Right ventricle myocardium superior (tissue), 1 donor: Measurements from ENCODE around the gene PDE6H. TPM values are rescaled to one million over a fixed set of nuclear protein-coding genes. Genes with fewer than 3 reads are reported as not detected.

Source experiments
- ATAC-seq: fragments of 200-7000 bp; cut with Tn5 transposase; one replicate; pipeline ENCODE4 v1.9.1; 2020; ENCODE audit warnings: mild to moderate bottlenecking; ENCODE audit not compliant: poor library complexity
- DNase-seq: peaks from one replicate; pipeline ENCODE4 v3.0.0-alpha.2; 2020
- intact Hi-C: fragments of 100-400 bp; cut with DNase I; formaldehyde crosslinking; loops from one replicate; pipeline ENCODE4 v1.11.2; 2022
- total RNA-seq: library from RNA; stranded (reverse); fragmentation: NEBNext Ultra II Directional; extraction: Animal tissue kit (Norgen Biotek cat#: 25700); gene quantifications from one replicate; pipeline ENCODE4 v1.2.1, GENCODE V29; 2021
- donor health status: DM: no; HTN: yes; CAD: no; lungs with severe emphysema.

The PDE6H gene
- total RNA-seq, 1 donor from 2014 or later = not detected

DNA sequence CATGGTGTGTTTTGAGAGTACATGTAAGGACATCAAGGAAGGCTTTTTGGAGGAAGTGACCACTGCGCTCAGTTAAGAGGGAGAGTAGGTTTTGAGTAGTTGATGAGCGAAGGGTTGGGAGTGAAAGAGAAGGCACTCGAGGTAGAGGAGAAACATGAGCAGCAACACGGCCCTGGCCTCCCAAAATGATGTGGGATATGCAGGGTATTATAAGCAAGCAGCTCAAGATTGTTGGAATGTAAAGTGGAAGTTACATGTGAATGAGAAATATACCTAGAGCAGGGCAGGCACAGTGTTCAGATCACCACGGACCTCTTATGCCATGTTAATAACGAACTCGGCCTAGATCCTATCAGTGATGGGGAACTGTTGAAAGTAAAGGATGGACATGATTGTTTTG lies 9.3 kb upstream of the PDE6H start:
- ATAC-seq (no peak), DNase-seq (no peak)
- intact Hi-C loops = no loop called here

DNA sequence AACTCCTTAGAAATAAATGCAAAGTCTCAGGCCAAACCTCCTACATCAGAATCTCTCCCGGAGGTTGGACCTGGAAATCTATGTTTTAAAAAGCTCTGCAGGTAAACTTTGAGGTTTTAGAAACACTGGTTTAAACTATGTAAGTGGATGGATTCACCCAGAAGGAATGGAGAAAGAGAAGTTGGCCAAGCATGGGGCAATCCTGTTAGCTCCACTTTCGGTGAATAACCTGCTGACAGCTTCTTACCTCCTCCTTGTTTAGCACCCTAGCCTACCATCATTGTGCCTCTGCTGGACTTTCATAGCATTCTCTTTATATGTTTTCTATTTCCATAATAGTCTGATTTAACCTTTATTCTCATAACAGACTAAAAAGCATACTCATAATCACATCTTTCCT lies 8.4 kb upstream of the PDE6H start:
- DNase-seq (no peak), ATAC-seq (no peak)
- intact Hi-C loops = no loop called here

DNA sequence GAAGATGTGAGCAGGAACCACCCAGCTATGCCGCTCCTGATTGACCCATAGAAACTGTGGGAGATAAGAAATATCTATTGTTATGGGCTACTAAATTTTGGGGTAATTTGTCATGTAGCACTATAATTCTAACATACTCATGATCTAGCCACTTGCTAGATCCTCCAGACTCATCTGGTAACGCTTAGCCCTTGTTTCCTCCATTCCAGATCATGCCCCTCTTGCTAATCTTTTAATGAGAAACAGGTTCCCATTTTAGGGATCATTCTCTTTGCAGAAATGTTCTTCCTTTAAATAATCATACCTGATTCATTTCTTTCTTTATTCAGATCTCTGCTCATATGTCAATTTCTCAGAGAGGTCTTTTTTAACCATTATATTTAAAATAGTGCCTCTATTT lies 7.6 kb upstream of the PDE6H start:
- DNase-seq (no peak), ATAC-seq (no peak)
- intact Hi-C loops = no loop called here

DNA sequence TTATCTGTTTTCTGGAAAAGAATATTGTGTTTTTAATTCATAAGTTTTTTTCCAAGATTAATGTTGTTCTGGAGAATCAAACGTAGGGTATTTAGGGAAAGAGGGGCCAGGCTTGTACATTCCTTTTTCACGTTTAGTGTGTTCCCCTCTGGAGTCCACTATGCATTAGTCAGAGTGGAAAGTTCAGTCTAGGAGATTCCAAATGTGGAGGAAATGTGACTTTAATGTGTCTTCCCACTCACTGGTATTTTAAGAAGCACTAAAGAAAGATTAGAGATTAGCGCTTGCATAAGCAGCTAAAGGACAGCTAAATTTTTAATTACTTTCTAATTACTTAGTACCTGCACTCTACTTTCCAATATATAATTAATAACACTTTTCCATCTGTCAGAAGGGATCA lies 4.4 kb upstream of the PDE6H start:
- intact Hi-C loops = no loop called here
- DNase-seq (no peak), ATAC-seq (no peak)

DNA sequence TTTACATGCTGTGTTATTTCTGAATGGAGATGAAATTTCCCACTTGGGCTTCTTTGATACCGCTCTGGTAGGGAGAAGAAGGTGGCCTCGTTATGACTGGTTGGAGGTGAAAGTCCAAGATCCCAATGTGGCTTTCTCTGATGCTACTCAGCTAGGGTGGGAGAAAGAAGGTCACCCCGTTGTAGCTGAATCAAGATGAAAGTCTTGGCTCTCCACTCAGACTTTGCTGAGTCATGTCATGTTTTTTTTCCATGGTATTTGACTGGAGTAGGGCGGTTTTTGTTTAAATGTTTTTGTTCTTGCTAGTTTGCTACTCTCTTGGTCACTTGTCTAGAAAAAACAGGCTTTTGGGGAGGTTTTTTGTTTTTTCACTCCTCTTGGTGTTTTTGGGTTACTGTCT lies 2.4 kb upstream of the PDE6H start:
- intact Hi-C loops = no loop called here
- ATAC-seq = no peak

DNA sequence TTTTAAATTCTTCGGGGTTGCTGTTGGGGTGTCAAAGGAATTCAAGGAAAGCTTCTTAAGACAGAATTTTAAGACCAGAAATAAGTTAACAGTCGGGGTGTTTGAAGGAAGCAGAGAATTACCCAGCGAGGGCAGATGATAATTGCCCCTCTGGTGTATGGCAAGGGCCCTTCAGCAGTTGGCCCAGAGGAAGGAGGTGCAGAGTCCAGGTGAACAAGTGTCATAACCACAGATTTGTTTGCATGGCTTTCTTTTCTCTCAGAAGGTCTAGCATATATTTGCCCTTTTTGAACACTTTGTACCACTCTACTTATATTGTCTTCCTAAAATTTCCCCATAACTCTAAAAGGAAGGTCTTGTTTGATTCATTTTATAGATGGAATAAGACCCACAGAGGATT lies 1.8 kb downstream of the PDE6H start:
- intact Hi-C loops = no loop called here
- DNase-seq (no peak), ATAC-seq (no peak)

More for the DNA sequence above, 2.4 kb upstream of the PDE6H start:
- no peak for DNase-seq

DNA sequence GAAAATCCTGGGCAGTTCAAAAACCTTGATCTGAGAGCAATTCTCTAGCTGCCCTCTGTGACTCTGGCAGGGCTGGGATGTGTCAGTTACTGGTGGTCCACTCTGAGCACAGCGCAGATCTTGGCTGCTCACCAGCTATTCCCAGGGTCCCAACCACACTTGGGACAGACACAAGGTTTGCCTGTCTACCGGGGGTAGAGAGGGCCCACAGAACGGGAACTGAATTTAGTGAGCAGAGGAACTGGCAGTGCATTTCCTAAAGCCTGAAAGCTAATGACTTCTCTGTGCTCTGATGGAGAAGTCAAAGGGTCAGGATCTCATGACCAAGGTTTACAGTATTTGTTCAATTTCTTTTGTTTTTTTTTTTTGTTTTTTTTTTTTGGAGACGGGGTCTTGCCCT lies 2.6 kb downstream of the PDE6H start:
- ATAC-seq = no peak
- intact Hi-C loops = no loop called here
- no peak for DNase-seq

DNA sequence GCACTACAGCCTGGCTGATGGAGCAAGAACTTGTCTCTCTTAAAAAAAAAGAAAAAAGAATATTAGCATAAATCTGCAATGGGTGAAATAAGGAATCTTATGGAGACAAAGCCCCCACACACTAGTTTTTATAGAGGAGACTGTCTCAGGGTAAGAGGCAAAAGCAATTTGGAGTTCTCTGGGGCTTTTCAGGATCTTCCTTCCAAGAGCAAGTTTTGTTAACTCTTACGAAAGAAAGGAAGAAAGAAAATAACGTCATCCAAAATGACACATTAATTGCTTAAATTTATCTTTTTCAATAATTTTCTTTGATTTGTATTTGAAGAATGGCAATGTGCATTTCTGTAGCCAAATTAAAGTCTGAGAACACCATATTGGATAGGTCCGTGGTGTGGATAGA lies 3.8 kb downstream of the PDE6H start:
- ATAC-seq = no peak
- intact Hi-C loops = no loop called here
- DNase-seq = no peak

DNA sequence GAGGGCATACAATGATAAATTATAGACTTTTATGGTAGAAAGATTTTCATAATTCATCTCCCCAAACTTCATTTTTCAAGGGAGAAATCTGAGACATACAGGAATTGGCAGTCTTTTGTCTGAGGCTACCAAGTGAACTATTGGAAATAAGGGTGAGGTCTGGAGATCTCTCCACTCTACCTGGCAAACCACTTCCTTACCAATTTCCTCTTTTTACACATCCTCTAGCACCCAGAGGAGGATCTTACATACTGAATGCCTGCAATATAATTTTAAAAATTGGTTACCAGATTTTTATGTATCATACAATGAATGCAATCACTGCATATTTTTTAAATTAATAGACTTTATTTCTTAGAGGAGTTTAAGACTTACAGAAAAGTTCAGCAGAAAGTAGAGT lies 6.6 kb downstream of the PDE6H start:
- DNase-seq (no peak), ATAC-seq (no peak)
- intact Hi-C loops = no loop called here

DNA sequence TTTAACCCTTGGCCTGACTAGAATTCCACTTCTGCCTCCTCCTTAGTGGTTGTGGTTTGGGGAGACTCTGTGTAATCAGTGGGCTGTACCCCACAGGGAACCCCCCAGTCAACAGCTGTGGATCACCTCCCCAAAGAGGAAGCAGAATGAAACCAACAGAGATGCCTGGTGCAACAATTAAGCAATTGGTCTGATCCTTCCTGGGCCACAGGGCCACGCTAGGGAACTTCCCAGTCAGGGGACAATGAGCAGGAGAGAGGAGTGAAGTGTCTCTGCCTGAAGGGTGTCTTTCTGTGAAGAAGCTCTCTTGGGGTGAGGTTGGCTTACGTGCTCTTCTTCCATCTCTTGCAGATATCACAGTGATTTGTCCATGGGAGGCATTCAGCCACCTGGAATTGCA lies 8.2 kb downstream of the PDE6H start:
- DNase-seq = peak; percentile 45
- intact Hi-C loops = no loop called here
- ATAC-seq = no peak

DNA sequence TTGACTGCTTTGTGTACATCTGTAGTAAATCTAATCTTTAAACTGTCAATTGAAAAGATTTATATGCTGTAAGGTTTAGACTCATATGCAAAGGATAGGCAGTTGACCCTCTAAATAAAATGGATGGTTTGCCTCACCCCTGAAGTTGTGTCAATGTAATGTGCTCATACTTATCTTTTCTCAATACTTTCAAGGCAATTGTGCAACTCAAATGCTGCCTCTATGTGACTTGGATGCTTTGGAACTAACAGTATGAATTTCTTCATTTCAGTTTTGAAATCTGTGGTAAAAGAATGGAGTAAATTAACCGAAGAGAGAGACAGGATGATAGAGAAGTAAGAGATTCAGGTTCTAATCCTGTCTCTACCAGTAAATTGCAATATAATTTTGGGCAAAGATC lies 9.7 kb downstream of the PDE6H start:
- no peak for DNase-seq
- ATAC-seq = no peak
- intact Hi-C loops = no loop called here

DNA sequence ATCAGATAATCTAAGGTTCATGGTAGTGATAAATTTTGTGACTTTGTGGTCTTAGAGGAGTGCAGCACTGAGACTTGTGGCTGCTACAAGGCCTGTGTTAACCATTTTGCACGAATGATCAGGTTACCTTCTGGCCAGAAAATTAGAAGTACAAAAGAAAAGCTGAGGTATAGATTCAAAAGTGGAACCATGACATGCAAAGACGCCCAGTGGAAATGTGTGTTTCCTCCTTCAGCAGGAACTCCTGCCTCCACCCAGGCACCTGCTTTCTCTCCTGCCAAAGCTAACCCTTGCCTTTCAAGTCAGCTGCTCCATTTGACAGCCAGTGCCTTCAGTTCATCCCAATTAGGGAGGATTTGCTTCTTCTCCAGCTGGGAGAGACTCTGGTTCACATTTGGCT lies 10.1 kb downstream of the PDE6H start:
- intact Hi-C loops = no loop called here
- DNase-seq = no peak
- ATAC-seq = no peak

DNA sequence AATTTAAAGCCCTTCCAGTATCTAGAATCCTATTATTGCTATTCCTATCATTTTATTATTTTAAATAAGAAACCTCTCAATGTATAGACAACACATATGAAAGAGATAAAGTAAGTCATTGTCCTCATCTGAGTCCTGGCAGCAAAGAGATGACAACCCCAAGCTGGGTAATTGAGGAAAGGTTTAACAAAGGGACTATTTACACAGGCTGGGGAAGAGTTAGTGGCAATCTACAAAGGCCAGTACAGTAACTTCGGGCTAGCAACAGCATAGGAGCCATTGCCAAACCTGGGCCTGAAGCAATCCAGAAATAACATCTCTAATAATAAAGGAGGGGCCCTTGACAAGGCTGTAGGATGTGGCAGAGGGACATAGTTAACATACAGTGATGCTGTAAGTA lies 11.2 kb downstream of the PDE6H start:
- intact Hi-C loops = no loop called here
- DNase-seq = no peak
- ATAC-seq = no peak

DNA sequence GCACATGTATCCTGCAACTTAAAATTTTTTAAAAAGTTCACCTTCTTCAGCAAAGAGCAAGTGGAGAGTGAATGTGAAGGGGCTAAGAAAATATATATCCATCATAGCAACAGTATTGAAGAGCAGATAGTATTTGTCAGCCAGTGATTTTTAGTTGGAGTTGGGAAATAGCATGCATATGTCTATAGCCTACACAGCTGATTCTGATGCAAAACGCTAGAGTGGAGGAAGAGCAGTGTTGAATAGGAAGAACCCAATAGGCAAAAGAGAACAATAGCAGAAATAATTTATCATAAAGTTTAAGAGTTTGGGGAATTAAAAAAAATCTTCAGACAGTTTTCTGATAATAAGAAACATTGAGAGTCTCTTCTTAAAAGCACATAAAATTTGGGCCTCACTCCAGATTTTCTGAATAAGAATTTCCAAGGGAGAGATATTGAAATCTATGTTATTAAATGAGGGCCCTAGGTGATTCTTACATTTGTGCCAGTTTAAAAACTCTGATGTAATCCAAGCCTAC lies 12.0 kb downstream of the PDE6H start:
- intact Hi-C loops = no loop called here

DNA sequence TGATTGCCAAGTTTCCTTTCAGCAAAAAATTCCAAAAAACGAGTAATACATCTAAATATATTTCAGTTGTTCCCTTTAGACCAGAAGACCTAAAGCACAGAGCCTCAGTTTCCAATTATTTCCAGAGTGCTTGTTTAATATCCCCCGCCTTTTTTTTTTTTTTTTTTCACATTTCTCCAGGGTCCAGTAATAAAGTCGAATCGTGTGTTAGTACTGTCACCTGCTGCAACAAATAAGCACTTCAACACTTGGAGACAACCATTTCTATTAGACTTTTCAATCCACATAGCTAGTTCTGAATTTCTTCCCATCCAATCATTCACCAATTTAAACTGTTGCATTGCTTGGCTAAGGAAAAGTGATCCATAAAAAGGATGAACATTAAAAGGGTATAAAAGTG lies 13.6 kb downstream of the PDE6H start:
- no peak for ATAC-seq
- intact Hi-C loops = no loop called here
- no peak for DNase-seq

More for the DNA sequence above, 12.0 kb downstream of the PDE6H start:
- DNase-seq (no peak), ATAC-seq (no peak)

DNA sequence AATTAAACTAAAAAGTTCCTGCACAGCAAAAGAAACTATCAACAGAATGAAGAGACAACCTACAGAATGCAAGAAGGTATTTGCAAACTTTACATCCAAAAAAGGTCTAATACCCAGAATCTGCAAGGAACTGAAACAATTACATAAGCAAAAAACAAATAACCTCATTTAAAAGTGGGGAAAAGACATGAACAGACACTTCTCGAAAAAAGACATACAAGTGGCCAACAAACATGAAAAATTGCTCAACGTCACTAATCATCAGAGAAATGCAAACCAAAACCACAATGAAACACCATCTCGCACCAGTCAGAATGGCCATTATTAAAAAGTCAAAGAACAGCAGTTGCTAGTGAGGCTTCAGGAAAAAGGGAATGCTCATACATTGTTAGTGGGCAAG lies 15.2 kb downstream of the PDE6H start:
- DNase-seq = no peak
- ATAC-seq = no peak
- intact Hi-C loops = loop anchor here (2.0 kb wide), 1 partner anchor 139 kb away; no protein-coding TSS in a partner anchor

DNA sequence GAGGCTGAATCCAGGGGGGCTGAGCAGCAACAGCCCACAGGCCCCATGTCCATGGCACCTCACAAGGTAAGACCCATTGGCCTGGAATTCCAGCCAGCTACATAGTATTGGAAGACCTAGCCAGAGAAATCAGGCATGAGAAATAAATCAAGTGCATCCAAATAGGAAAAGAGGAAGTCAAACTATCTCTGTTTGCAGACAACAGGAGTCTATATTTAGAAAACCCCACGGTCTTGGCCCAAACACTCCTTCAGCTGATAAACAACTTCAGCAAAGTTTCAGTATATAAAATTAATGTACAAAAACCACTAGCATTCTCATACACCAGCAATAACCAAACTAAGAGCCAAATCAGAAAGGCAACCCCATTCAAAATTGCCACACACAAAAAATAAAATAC lies 16.9 kb downstream of the PDE6H start:
- DNase-seq (no peak), ATAC-seq (no peak)
- intact Hi-C loops = loop anchor here (2.0 to 10.0 kb wide), 2 partner anchors 141 to 265 kb away; no protein-coding TSS in a partner anchor

DNA sequence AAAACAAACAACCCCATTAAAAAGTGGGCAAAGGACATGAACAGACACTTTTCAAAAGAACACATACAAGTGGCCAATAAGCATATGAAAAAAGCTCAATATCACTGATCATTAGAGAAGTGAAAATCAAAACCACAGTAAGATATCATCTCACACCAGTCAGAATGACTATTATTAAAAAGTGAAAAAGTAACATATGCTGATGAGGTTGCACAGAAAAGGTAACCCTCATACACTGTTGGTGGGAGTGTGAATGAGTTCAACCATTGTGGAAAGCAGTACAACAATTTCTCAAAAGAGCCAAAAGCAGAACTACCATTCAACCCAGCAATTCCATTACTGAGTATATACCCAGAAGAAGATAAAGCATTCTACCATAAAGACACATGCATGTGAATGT lies 18.2 kb downstream of the PDE6H start:
- intact Hi-C loops = loop anchor here (10.0 kb wide), 1 partner anchor 266 kb away; no protein-coding TSS in a partner anchor
- DNase-seq = no peak
- no peak for ATAC-seq

DNA sequence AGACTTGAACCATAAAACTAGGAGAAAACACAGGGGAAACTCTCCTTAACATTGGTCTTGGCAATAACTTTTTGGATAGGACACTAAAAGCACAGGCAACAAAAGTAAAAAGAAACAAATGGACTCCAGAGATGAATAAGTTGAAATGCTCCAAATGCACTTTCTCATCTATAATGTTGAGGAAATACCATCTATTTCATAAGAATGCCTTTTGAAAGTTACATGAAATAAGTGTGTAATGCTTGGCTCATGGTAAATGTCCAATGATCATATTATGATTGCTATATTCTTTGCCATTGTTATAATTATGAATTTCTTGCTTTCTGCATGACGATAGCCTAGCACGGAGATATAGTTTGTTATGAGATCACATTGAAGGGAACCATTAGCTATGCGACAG lies 19.8 kb downstream of the PDE6H start:
- no peak for DNase-seq
- ATAC-seq = no peak
- intact Hi-C loops = loop anchor here (10.0 kb wide), 1 partner anchor 268 kb away; no protein-coding TSS in a partner anchor

DNA sequence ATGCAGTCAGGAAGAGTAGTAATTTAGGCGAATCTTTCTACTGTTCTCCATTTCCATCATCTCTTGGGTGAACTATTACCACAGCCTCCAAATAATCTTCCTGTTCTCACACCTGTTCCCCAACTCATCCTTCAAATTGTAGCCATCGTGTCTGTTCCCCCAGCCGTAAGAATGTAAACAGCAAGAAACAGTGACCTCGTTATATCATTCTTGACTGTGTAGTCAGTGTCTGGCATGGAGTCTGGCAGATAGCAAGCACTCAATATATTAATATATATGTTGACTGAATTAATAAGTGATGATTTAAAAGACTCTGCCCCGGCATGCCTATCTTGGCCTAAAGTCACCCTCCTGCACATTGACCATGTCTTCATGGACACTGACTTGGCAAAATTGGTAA lies 20.3 kb downstream of the PDE6H start:
- intact Hi-C loops = loop anchor here (10.0 kb wide), 1 partner anchor 268 kb away; no protein-coding TSS in a partner anchor
- DNase-seq = no peak
- ATAC-seq = no peak
